GM11168 (cell line): ENCODE results near the gene RAB6A.
"Not testable (repeated sequence)": the region's sequence is repeated elsewhere in the genome, so short reads cannot be mapped to it uniquely, and the experiment has no call there.

ENCODE experiments used
- in situ Hi-C: fragments of 300-500 bp; cut with MboI; formaldehyde crosslinking; loops from one replicate; pipeline ENCODE4 v1.12.0; 2022; ENCODE audit warnings: low sequenced_read_pairs; ENCODE audit not compliant: unreplicated experiment

Gene RAB6A

DNA sequence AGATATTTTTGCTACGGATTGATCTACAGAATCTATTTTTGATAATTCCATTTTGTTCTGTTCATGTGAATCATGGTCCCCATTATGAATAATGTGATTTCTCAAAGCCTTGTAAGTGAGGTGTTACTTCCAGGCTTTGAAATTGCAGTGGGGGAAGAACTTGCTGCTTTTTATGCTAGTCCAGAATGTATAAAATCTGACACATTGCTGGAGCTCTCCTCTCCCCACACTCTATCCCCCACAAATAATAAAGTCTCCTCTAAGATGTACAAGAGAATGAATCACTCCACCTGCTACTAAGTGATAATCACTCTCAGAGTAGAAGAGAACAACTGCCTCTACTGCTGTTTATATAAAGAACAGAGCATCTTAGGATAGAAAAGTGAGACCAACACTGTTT lies 5.9 kb upstream of the RAB6A start:
- in situ Hi-C loops = no loop called here

DNA sequence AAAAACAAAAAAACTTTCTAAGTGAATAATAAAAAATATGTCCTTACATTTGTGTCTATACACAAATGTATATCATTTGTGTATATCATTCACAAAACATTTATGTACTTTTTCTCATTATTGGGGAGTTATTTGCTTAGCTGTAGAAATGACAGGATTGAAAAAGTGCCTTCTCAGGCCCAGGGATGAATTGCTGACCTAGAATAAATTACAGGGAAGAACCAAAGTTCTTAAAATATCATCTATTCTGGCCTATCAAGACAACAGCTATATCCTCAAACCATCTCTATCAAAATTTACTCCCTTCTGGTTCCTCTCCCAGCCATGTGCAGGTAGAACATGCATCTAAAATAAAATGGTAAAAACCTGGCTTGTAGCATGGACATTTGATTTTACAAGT lies 1.9 kb upstream of the RAB6A start:
- in situ Hi-C loops = no loop called here

DNA sequence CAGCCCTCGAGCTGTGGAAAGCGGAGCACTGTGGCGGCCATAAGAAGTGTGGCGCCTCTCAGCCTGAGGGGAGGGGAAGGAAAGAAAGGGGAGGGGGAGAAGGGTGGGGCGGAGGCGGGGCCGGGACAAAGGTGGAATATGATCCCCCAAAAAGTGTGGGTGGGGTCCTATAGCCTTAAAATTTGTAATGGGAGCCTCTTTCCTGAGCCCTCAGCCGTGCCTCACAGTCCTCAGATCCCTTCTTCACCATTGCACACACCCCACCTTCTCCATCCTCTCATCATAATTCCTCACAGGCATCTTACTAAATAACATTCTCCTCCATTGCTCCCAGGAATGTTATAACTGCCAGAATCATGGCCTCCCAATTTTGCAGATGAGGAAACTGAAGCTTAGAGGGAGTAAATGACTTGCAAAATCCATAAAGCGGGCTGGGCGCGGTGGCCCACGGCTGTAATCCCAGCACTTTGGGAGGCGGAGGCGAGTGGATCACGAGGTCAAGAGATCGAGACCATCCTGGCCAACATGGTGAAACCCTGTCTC lies 600 bp upstream of the RAB6A start:
- in situ Hi-C loops = no loop called here

DNA sequence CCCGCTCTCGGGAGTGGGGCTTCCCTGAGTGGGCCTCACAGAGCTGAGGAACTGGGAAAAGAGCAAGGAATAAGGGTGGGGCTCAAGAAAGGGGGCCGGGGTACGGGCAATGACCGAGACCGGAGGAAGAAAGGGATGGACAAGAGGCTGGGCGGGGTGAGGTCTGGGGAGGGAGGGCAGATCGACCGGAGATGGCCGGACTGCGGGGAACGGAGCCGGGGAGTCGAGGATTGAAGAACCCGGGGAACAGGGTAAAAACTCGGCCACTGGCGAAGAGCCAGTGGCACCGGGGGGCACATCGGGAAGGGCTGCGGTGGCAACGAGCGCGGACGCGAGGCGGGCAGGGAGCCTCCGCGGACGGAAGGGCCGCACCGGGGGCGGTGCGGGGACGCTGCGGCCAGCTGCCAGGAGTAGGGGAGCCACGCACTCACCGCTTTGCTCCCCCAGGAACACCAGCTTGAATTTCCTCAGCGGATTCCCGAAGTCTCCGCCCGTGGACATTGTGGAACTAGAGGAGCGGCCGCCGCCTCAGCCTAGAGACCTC lies 667 bp downstream of the RAB6A start:
- in situ Hi-C loops = no loop called here

DNA sequence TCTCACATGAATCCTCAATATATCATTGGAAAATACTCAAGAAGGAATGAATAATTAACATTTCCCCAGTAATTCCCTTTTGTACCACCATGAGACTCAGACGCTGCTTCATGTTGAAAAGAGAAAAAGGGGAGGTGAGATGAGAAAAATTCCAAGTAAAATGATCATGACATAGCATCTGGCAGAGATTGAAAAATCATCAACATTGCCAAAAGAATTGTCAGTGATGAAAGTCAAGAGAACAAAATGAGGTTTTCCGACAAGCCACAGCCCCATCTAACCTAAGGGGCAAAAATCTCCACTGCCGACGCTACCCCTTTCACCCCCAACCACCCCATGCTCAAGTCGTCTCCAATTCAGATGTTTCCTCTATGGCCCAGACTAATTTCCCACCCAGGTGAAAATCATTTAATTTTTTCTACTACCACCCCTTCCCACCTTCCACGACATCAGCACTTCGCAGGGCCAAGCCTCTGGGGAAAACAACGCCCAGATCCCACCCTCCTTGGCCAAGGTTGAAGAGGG lies 1.2 kb downstream of the RAB6A start:
- in situ Hi-C loops = no loop called here

DNA sequence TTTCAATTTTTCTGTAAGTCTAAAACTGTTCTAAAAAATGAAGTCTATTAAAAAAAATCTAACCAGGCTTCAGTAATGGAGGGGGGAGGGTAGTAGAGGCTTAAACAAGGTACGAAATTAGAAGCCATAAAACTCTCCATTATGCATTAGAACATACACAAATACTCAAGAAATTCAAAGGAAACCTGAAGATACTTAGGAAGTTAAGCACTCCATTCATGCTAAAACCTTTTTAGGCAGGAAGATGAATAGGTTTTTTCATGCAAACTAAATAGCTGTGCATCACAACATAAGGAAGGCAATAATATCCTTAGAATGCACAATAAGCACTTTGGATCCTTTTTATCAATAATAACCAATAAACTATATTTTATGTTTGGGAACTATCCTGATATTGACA lies 2.4 kb downstream of the RAB6A start:
- in situ Hi-C loops = no loop called here

DNA sequence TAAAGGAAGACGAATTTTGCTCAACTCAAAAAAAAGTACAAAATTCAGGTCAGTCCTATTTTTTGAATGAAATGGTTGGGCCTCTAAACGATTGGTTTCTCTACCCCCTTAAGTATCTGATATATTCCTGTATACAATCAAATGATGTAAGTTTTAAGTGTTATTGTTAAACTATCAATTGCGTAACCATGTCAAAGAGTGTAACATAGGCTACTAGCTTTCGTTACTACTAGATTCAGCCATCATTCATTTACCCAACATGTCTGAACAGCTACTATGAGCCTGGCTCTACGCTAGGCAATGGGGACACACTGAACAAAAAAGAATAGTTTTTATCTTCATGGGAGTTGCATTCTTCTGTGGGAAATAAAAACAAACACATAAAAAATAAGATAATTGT lies 3.3 kb downstream of the RAB6A start:
- in situ Hi-C loops = no loop called here

DNA sequence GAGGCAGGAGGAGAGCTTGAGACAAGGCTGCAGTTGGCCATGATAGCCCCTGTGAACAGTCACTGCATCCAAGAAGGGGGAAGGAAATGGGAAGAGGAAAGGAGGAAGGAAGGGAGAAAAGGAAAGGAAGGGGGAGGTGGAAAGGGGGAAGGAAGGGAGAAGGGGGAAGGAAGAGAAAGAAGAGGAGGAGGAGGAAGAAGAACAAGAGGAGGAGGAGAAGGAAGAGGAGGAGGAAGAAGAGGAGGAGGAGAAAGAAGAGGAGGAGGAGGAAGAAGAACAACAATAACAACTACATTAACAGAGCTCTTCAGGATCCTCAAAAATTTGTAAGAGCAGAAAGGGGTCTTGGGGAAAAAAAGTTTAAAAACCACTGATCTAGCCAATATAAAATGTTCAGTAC lies 5.2 kb downstream of the RAB6A start:
- in situ Hi-C loops = no loop called here

DNA sequence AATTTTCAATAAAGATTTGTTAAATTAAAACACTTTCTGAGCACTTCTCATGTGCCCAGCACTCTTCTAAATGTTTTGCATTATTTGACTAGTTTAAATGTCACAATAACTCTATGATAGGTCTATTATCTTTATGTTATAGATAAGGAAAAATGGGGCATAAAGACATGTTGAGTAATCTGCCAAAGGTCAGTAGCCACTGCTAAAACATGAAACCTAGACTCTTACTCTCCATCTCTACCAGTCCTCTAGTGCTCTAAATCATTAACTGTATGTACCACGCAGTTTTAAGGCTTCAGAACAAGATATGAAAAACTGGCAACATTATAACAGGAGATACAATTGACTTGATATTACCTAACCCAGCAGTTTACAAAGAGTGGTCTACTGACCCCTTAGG lies 6.9 kb downstream of the RAB6A start:
- in situ Hi-C loops = no loop called here

DNA sequence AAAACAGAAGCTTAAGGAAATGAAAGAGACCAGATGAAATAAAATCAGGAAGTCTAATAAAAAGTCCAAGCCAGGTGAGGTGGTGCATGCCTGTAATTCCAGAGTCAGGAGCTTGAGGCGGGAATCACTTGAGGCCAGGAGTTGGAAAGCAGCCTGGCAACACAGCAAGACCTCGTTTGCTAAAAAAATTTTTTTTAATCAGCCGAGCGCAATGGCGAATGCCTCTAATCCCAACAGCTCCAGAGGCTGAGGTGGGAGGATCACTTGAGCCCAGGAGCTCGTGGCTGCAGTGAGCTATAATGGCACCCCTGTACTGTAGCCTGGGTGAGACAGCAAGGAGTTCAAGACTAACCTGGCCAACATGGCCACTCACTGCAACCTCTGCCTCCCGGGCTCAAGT lies 8.0 kb downstream of the RAB6A start:
- in situ Hi-C loops = no loop called here

DNA sequence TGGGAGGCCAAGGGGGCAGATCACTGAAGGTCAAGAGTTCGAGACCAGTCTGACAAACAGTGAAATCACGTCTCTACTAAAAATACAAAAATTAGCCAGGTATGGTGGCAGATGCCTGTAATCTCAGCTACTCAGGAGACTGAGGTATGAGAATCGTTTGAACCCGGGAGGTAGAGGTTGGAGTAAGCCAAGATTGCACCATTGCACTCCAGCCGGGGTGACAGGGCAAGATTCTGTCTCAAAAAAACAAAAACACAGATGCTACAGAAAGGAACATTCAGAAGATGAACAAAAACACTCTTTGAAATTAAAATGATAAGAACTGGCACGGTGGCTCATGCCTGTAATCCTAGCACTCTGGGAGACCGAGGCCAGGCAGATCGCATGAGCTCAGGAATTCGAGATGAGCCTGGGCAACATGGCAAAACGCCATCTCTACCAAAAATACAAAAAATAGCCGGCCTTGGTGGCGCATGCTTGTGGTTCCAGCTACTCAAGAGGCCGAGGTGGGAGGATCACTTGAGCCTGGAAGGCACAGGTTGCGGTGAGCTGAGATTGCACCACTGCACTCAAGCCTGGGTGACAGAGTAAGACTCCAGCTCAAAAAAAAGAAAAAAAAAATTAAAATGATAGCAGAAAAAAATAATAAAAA lies 8.5 kb downstream of the RAB6A start:
- in situ Hi-C loops = no loop called here

DNA sequence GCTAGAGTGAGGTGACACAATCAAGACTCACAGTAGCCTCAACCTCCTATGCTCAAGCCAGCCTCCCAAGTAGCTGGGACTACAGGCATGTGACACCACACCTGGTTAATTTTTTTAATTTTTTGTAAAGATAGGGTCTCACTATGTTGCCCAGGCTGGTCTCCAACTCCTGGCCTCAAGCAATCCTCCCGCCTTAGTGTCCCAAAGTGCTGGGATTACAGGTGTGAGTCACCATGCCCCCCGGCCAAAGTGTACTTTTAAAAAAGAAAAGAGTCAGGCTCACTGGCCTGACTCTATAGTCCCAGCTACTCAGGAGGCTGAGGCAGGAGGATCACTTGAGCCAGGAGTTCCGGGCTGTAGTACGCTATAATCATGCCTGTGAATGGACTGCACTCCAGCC lies 10.0 kb downstream of the RAB6A start:
- in situ Hi-C loops = not testable (repeated sequence)

DNA sequence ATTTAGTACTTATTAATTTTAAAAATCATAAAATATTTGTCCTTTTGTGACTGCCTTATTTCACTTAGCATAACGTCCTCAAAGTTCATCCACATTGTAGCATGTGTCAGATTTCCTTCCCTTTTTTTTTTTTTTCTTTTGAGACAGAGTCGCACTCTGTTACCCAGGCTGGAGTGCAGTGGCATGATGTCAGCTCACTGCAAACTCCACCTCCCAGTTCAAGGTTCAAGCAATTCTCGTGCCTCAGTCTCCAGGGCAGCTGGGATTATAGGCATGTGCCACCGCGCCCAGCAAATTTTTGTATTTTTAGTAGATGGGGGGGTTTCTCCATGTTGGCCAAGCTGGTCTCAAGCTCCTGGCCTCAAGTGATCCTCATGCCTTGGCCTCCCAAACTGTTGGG lies 10.6 kb downstream of the RAB6A start:
- in situ Hi-C loops = no loop called here

DNA sequence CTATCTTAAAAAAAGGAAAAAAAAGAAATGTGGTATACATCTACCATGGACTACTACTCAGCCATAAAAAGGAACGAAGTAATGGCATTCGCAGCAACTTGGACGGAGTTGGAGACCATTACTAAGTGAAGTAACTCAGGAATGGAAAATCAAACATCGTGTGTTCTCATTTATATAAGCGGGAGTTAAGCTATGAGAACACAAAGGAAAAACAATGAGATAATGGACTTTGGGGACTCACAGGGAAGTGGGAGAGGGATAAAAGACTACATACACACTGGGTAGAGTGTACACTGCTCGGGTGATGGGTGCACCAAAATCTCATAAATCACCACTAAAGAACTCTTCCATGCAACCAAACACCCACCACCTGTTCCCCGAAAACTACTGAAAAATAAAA lies 11.8 kb downstream of the RAB6A start:
- in situ Hi-C loops = no loop called here

DNA sequence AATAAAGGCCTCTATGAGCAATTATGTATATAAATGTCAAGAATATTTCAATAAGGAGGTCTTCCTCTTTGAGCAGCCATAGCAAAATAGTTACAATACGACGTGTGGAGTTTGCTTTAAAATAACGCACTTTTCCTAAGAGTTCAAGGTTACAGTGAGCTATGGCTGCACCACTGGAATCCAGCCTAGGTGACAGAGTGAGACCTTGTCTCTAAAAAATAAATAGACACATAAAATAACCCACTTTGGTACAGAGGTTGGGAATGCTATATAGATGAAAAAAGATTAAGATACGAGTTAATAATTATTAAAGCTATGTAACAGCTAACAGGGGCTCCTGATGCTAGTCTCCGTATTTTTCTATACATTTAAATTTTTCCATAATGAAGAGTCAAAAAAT lies 12.6 kb downstream of the RAB6A start:
- in situ Hi-C loops = no loop called here

DNA sequence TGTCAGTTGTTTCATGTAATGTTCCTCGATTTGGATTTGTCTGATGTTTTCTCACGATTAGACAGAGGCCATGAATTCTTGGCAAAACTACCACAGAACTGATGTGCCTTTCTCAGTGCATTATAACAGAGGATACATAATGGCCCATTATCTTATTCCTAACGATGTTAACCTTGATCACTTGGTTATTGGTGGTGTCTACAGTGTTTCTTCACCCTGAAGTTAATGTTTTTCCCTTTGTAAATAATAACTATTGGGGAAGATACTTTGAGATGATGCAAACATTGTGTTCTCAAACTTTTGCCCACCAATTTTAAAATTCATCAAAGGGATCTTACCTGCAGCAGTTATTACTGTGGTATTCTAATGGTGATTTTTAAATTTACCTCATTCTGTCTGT lies 13.1 kb downstream of the RAB6A start:
- in situ Hi-C loops = no loop called here

DNA sequence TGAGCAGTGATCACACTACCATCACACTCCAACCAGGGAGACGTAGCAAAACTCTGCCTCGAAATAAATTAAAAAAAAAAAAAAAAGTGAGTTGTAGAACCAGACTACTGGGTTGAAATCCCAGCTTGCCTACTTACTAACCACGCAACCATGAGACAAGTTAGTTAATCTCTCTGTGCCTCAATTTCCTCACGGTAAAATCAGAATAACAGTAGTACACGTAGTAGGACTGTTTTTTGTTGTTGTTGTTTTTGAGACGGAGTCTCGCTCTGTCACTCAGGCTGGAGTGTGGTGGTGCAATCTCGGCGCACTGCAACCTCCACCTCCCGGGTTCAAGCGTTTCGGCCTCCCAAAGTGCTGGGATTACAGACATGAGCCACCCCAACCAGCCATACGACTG lies 14.2 kb downstream of the RAB6A start:
- in situ Hi-C loops = no loop called here

DNA sequence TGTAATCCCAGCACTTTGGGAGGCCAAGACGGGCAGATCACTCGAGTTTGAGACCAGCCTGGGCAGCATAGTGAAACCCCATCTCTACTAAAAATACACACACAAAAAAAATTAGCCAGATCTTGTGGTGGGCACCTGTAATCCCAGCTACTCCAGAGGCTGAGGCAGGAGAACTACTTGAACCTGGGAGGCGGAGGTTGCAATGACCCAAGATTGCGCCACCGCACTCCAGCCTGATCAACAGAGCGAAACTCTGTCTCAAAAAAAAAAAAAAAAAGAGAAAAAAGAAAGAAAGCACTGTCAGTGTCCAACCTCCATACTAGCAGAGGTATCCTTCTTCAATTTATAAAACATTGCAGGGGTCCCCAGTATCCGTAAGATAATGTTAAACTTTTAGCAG lies 17.8 kb downstream of the RAB6A start:
- in situ Hi-C loops = no loop called here

DNA sequence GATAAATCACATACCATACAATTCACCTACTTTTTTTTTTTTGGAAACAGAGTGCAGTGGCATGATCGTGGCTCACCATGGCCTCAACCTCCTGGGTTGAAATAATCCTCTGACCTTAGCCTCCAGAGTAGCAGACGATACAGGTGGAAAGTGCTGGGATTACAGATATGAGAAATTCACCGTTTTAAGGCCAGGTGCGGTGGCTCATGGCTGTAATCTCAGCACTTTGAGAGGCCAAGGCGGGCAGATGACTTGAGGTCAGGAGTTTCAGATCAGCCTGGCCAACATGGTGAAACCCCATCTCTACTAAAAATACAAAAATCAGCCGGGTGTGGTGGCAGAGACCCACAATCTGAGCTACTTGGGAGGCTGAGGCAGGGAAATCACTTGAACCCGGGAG lies 24.9 kb downstream of the RAB6A start:
- in situ Hi-C loops = not testable (repeated sequence)

DNA sequence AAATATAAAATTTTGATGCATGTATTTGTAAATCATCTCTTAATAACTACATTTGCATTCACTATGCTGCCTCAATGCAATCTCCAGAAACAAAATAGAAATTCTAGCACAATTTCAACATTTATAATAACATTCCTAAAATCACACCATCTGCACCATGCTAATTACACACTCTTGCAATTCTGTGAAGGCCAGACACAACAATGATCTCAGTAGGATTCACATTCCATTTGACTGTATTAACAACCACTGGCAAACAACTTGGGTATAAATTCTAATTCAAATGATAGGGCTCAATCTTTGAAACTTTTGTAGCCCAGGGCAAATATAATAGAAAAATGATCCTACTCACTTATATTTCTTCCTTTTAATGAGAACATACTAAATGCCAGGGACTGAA lies 25.9 kb downstream of the RAB6A start:
- in situ Hi-C loops = no loop called here

DNA sequence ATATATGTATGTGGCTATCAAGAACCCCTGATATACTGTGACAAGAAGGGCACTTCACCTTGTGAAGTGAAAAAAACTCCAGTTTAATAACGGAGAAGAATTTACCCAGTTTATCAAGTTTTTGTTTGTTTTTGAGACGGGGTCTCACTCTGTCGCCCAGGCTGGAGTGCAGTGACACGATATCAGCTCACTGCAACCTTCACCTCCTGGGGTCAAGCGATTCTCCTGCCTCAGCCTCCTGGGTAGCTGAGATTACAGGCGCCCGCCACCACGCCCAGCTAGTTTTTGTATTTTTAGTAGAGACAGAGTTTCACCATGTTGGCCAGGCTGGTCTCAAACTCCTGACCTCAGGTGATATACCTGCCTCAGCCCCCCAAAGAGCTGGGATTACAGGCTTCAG lies 26.9 kb downstream of the RAB6A start:
- in situ Hi-C loops = not testable (repeated sequence)

DNA sequence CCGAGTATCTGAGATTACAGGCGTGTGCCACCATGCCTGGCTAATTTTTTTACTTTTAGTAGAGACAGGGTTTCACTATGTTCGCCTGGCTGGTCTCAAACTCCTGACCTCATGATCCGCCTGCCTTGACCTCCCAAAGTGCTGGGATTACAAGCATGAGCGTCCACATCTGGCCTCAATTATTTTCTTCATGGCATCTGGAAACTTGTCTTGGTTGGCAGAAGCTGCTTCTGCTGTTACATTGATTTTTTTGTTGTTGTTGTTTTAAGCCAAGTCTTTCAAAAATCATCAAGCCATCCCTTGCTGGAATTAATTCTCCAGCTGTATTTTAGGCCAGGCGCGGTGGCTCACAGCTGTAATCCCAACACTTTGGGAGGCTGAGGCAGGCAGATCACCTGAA lies 27.9 kb downstream of the RAB6A start:
- in situ Hi-C loops = not testable (repeated sequence)
